Trophoblast cell (in vitro differentiated cells and primary cell): Measurements from ENCODE around the gene KRTAP19-3.

Source experiments
- DNase-seq, 2 donors: peaks; one replicate each; pipeline ENCODE4 v3.0.0-alpha.2; 2016
- H2AFZ ChIP-seq: 2 replicates; pipeline ENCODE4 v1.6.1; 2013; ENCODE audit warnings: low read length, moderate library complexity, mild to moderate bottlenecking; ENCODE audit not compliant: insufficient read depth, poor library complexity
- H2AK5ac ChIP-seq: 2 replicates; pipeline ENCODE4 v1.6.1; 2013; ENCODE audit warnings: mild to moderate bottlenecking, low read length
- H2BK120ac ChIP-seq: 2 replicates; pipeline ENCODE4 v1.6.1; 2013; ENCODE audit warnings: low read length, mild to moderate bottlenecking, moderate library complexity; ENCODE audit not compliant: insufficient read depth, poor library complexity
- H2BK12ac ChIP-seq: 2 replicates; pipeline ENCODE4 v1.6.1; 2013; ENCODE audit warnings: mild to moderate bottlenecking, low read length, moderate library complexity
- H2BK5ac ChIP-seq: 2 replicates; pipeline ENCODE4 v1.6.1; 2013; ENCODE audit warnings: low read length, low read depth, moderate library complexity, mild to moderate bottlenecking; ENCODE audit not compliant: poor library complexity
- H3K14ac ChIP-seq: 2 replicates; pipeline ENCODE4 v1.6.1; 2013; ENCODE audit warnings: mild to moderate bottlenecking, low read length
- H3K18ac ChIP-seq: 2 replicates; pipeline ENCODE4 v1.6.1; 2013; ENCODE audit warnings: mild to moderate bottlenecking, low read length
- H3K23ac ChIP-seq: 2 replicates; pipeline ENCODE4 v1.6.1; 2013; ENCODE audit warnings: low read length
- H3K27ac ChIP-seq: 2 replicates; pipeline ENCODE4 v1.5.1; 2013; ENCODE audit warnings: low read depth, mild to moderate bottlenecking, inconsistent platforms, low read length, moderate library complexity
- H3K27me3 ChIP-seq: 2 replicates; pipeline ENCODE4 v1.6.1; 2013; ENCODE audit warnings: inconsistent platforms, mild to moderate bottlenecking, low read length, moderate library complexity; ENCODE audit not compliant: insufficient read depth
- H3K36me3 ChIP-seq, 2 experiments: 1 replicate in 1 of 2; 2 replicates in 1 of 2; pipeline ENCODE4 v1.6.1; 2013; ENCODE audit warnings: low read length in 2 of 2, mild to moderate bottlenecking in 2 of 2, moderate library complexity in 1 of 2; ENCODE audit not compliant: insufficient read depth in 2 of 2, control insufficient read depth in 1 of 2
- H3K4ac ChIP-seq: 2 replicates; pipeline ENCODE4 v1.6.1; 2013; ENCODE audit warnings: low read depth, mild to moderate bottlenecking, low read length, moderate library complexity
- H3K4me1 ChIP-seq, 2 experiments: 1 replicate in 1 of 2; 2 replicates in 1 of 2; pipeline ENCODE4 v1.6.1; 2013; ENCODE audit warnings: low read length in 2 of 2, mild to moderate bottlenecking in 2 of 2, moderate library complexity in 1 of 2; ENCODE audit not compliant: insufficient read depth in 2 of 2, control insufficient read depth in 1 of 2
- H3K4me2 ChIP-seq: 2 replicates; pipeline ENCODE4 v1.6.1; 2013; ENCODE audit warnings: inconsistent platforms, mild to moderate bottlenecking, low read length, moderate library complexity
- H3K4me3 ChIP-seq: 2 replicates; pipeline ENCODE4 v1.5.1; 2013; ENCODE audit warnings: mild to moderate bottlenecking, low read depth, low read length, inconsistent platforms
- H3K79me1 ChIP-seq: one replicate; pipeline ENCODE4 v1.6.1; 2013; ENCODE audit warnings: low read length
- H3K79me2 ChIP-seq: 2 replicates; pipeline ENCODE4 v1.6.1; 2013; ENCODE audit warnings: low read length, mild to moderate bottlenecking; ENCODE audit not compliant: control insufficient read depth, insufficient read depth, poor library complexity
- H3K9ac ChIP-seq: 2 replicates; pipeline ENCODE4 v1.6.1; 2013; ENCODE audit warnings: mild to moderate bottlenecking, low read length
- H3K9me3 ChIP-seq: 2 replicates; pipeline ENCODE4 v1.6.1; 2013; ENCODE audit warnings: low read depth, mild to moderate bottlenecking, control low read depth, inconsistent platforms, low read length; ENCODE audit not compliant: insufficient read depth
- H4K12ac ChIP-seq: 2 replicates; pipeline ENCODE4 v1.6.1; 2013; ENCODE audit warnings: low read depth, mild to moderate bottlenecking, low read length, moderate library complexity
- H4K8ac ChIP-seq: 2 replicates; pipeline ENCODE4 v1.6.1; 2013; ENCODE audit warnings: low read depth, mild to moderate bottlenecking, low read length, moderate library complexity
- H4K91ac ChIP-seq: one replicate; pipeline ENCODE4 v1.6.1; 2013; ENCODE audit warnings: low read depth, mild to moderate bottlenecking, low read length, moderate library complexity
- WGBS: extraction: QIAGEN DNeasy Blood & Tissue Kit; methylation state at CpG from one replicate; pipeline ENCODE4 v1.1.7; 2013; ENCODE audit warnings: missing lambda C conversion rate; ENCODE audit not compliant: insufficient read length, insufficient coverage; ENCODE audit errors: extremely low coverage; 5-methylcytosine and 5-hydroxymethylcytosine counted together

KRTAP19-3 gene

DNA sequence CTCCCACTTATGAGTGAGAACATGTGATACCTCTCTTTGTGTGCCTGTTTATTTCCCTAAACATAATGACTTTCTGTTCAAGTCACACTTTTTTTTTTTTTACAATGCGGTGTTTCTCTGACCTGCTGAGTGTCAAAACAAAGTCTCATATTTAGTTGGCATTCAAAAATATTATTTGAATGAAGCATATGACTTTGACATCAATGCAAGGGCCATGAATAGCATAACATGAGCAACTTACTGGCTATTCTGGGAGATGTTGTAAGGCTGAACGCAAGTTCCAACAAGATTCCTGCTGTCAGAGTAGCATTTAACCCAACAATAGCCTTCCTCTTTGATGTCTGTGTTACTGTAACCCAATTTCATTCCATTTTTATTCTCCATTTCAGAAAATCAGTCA lies 9.7 kb downstream of the KRTAP19-3 start:
- Histone ChIP-seq H2AFZ (no peak overlapping the region), H2BK120ac (no peak overlapping the region), H3K14ac (no peak overlapping the region), H3K4ac (no peak overlapping the region), H4K12ac (no peak overlapping the region), H2BK12ac (no peak overlapping the region), H3K79me1 (no peaks in the 10 kb centered on the region), H4K91ac (no peak overlapping the region), H3K4me1 (no peaks in the 10 kb centered on the region), H2BK5ac (no peak overlapping the region), H3K18ac (no peak overlapping the region), H3K23ac (no peak overlapping the region), H3K9ac (no peak overlapping the region), H3K27ac (no peak overlapping the region), H4K8ac (no peak overlapping the region), H3K4me3 (no peak overlapping the region), H3K79me2 (no peaks in the 10 kb centered on the region), H3K36me3 (no peaks in the 10 kb centered on the region), H3K27me3 (no peaks in the 10 kb centered on the region), H2AK5ac (no peak overlapping the region), H3K9me3 (peaks cover 5% of the 10 kb centered on the region), H3K4me2 (no peak overlapping the region)
- DNase-seq = no peak
- no CpG with 5 or more reads among the region's 2 CpGs for WGBS

DNA sequence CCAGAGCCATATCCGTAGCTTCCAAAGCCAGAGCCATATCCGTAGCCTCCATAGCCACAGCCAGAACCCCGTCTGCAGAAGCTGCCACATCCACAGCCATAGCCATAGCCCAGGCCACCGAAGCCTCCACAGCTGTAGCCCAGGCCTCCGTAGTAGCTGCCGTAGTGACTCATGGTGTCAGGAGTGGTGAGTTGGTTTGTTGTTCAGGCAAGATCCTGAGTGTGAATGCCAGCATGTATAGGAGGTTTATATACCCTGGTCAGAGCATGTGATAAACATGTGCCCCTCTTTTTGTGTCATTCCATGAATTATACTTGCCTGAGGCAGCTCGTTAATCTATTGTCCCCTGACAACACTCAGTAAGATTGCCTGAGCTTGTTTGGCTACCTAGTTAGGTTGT lies 11.7 kb downstream of the KRTAP19-3 start, which contains the start of gene KRTAP19-1:
Gene KRTAP19-1, minus strand, starts transcription at position 223 of the 400 bp plus-strand sequence. Its CDS starts 50 bp downstream, at position 173.
- Histone ChIP-seq H3K4ac (no peak within 1 kb of the TSS), H4K12ac (no peak within 1 kb of the TSS), H2AK5ac (no peak within 1 kb of the TSS), H2AFZ (no peak within 1 kb of the TSS), H4K91ac (no peak within 1 kb of the TSS), H3K23ac (no peak within 1 kb of the TSS), H3K4me1 (no peaks in the 10 kb centered on the region), H3K4me2 (no peak within 1 kb of the TSS), H3K14ac (no peak within 1 kb of the TSS), H3K18ac (no peak within 1 kb of the TSS), H3K9ac (no peak within 1 kb of the TSS), H3K27me3 (no peaks in the 10 kb centered on the region), H3K79me2 (no peaks in the 10 kb centered on the region), H2BK5ac (no peak within 1 kb of the TSS), H3K36me3 (no peaks in the 10 kb centered on the region), H2BK12ac (no peak within 1 kb of the TSS), H3K4me3 (no peak within 1 kb of the TSS), H3K79me1 (no peaks in the 10 kb centered on the region), H4K8ac (no peak within 1 kb of the TSS), H3K27ac (no peak within 1 kb of the TSS), H3K9me3 (no peaks in the 10 kb centered on the region), H2BK120ac (no peak within 1 kb of the TSS)
- DNase-seq = no peak
- no CpG with 5 or more reads among the region's 7 CpGs for WGBS

DNA sequence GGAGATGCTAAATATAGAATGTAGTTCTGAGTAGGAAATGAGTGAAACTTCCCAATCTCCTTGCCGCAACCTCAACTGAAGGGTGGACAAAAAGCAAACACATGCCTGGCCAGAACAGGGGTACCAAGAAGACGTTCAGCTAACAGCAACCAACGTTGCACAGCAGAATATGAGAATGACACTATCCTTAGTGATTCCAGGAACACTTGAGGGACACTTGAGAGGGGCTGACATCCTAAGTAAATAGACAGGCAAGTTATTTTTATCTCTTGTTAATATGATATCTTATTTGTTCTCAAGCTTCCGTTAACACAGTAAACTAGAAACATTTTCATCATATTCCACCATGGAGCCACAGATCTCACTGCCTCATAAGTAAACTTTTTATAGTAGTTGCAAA lies 12.6 kb downstream of the KRTAP19-3 start:
- DNase-seq = no peak
- H2AK5ac ChIP-seq = no peak overlapping the region

DNA sequence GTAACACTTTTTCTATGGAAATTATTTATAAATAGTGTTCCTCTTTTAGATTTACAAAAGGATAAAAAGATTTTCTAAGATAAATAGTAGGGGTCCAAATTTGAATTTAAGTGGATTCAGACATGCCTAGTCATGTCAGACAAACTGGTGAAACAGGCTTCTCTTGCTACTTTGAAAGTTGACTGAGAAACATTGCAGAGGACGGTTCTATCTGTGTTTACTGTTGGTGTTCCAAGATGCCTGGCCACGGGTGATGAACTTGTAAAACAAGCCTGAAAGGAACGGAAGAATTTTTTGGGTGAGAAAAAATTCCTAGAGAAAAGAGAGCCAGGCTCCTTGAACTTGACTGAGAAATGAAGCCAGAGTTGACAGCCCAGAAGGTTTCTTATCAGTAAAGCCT lies 13.8 kb downstream of the KRTAP19-3 start:
- Histone ChIP-seq H2AFZ (no peak overlapping the region), H3K14ac (no peak overlapping the region), H3K36me3 (no peaks in the 10 kb centered on the region), H3K9me3 (no peaks in the 10 kb centered on the region), H3K27me3 (no peaks in the 10 kb centered on the region), H3K4me2 (no peak overlapping the region), H2BK12ac (no peak overlapping the region), H2BK120ac (no peak overlapping the region), H4K8ac (no peak overlapping the region), H2AK5ac (no peak overlapping the region), H3K9ac (no peak overlapping the region), H3K27ac (no peak overlapping the region), H3K79me1 (no peaks in the 10 kb centered on the region), H3K23ac (no peak overlapping the region), H3K4me3 (no peak overlapping the region), H4K12ac (no peak overlapping the region), H4K91ac (no peak overlapping the region), H2BK5ac (no peak overlapping the region), H3K79me2 (no peaks in the 10 kb centered on the region), H3K4me1 (no peaks in the 10 kb centered on the region), H3K4ac (no peak overlapping the region), H3K18ac (no peak overlapping the region)
- DNase-seq = peak in 1 of 2 donors; percentile 3
- WGBS = no CpG with 5 or more reads among the region's 3 CpGs

More for the DNA sequence above, 12.6 kb downstream of the KRTAP19-3 start:
- Histone ChIP-seq H2BK5ac (no peak overlapping the region), H3K79me1 (no peaks in the 10 kb centered on the region), H3K14ac (no peak overlapping the region), H3K9ac (no peak overlapping the region), H4K8ac (no peak overlapping the region), H3K4me2 (no peak overlapping the region), H2BK120ac (no peak overlapping the region), H4K12ac (no peak overlapping the region), H3K36me3 (no peaks in the 10 kb centered on the region), H3K4ac (no peak overlapping the region), H3K4me3 (no peak overlapping the region), H3K27ac (no peak overlapping the region), H3K18ac (no peak overlapping the region), H3K23ac (no peak overlapping the region), H3K9me3 (no peaks in the 10 kb centered on the region), H3K27me3 (no peaks in the 10 kb centered on the region), H3K4me1 (no peaks in the 10 kb centered on the region), H4K91ac (no peak overlapping the region), H3K79me2 (no peaks in the 10 kb centered on the region), H2AFZ (no peak overlapping the region), H2BK12ac (no peak overlapping the region)
- no CpG with 5 or more reads among the region's 4 CpGs for WGBS
